Ovary (tissue), 9 donors: ENCODE results near the gene ITPKC. TPM values are rescaled to one million over a fixed set of nuclear protein-coding genes. Genes with fewer than 3 reads are reported as not detected.

Experiments used
- DNase-seq, 5 donors: peaks; one replicate each; pipeline ENCODE4 v3.0.0-alpha.2; 2019 to 2020
- H3K27ac ChIP-seq, 2 donors: fragments of 200-600 bp; one replicate each; pipeline versions ENCODE4 v1.5.1 to v1.8.0; 2019 to 2022
- H3K27me3 ChIP-seq: fragments of 200-600 bp; one replicate; pipeline ENCODE4 v1.8.0; 2022
- H3K36me3 ChIP-seq: fragments of 200-600 bp; sonication (generic); one replicate; pipeline ENCODE4 v1.5.1; 2019
- H3K4me1 ChIP-seq: one replicate; pipeline ENCODE4 v1.8.1; 2013; ENCODE audit warnings: mild to moderate bottlenecking, moderate library complexity; ENCODE audit not compliant: insufficient read depth
- H3K4me3 ChIP-seq: fragments of 200-600 bp; sonication (generic); one replicate; pipeline ENCODE4 v1.5.1; 2017
- H3K9me3 ChIP-seq, 2 donors: fragments of 200-600 bp in 1 of 2; sonication (generic) in 1 of 2; one replicate each; pipeline versions ENCODE4 v1.5.1 to v1.8.1; 2013 to 2019; ENCODE audit warnings: mild to moderate bottlenecking in 1 of 2, moderate library complexity in 1 of 2
- CTCF ChIP-seq, 3 donors: fragments of 450-650 bp in 2 of 3; fragments of 200-600 bp in 1 of 3; IDR thresholded peaks; one replicate each; pipeline versions ENCODE4 v1.5.1 to v1.8.0; 2016 to 2022; ENCODE audit warnings: antibody characterized with exemption in 3 of 3, mild to moderate bottlenecking in 1 of 3
- EP300 ChIP-seq: sonication (generic); formaldehyde crosslinking; IDR thresholded peaks from one replicate; pipeline ENCODE4 v1.6.1; 2017; ENCODE audit warnings: antibody characterized with exemption
- POLR2A ChIP-seq: fragments of 450-650 bp; IDR thresholded peaks from one replicate; pipeline ENCODE4 v1.6.1; 2017; ENCODE audit warnings: antibody characterized with exemption, mild to moderate bottlenecking, moderate library complexity
- WGBS, 3 donors: extraction: QIAGEN DNeasy Blood & Tissue Kit in 1 of 3; methylation state at CpG; one replicate each; pipeline versions ENCODE4 v1.1.5 to v1.1.7; 2013 to 2017; 5-methylcytosine and 5-hydroxymethylcytosine counted together
- intact Hi-C, 4 donors: fragments of 100-400 bp; cut with DNase I; formaldehyde crosslinking; loops; one replicate each; pipeline versions ENCODE4 v1.11.0 to v1.15.1; 2022 to 2023
- polyA plus RNA-seq, 2 donors: library from polyadenylated mRNA; stranded (reverse); fragments of 200-250 nt in 1 of 2; fragments of 350-450 nt in 1 of 2; fragmentation: Illumina TruSeq in 1 of 2; extraction: RNeasy Lipid Tissue Mini Kit (QIAGEN cat#74804) in 1 of 2; gene quantifications; one replicate each; pipeline ENCODE4 v1.2.3, GENCODE V29; 2013 to 2014
- total RNA-seq, 7 donors: library from RNA; depleted of rRNA in 2 of 7; stranded (reverse); fragments of >200 nt in 2 of 7; fragmentation: NEBNext Ultra II Directional in 3 of 7; extraction: Animal tissue kit (Norgen Biotek cat#: 25700) in 3 of 7; gene quantifications; one replicate each; pipeline versions ENCODE4 v1.1.0 to v1.2.4, GENCODE V29; 2016 to 2023
- donor health status: DM: no; HTN: no; CAD: no; lungs with moderate emphysema.
- donor health status: DM: no; HTN: no; CAD: no.
- donor health status: Bipolar disorder and iron deficiency.
- donor health status: DM: yes; HTN: yes; CAD: no.
- donor health status: DM: no; HTN: no; CAD: no.
- donor health status: DM: yes; HTN: yes; CAD: no.

Gene ITPKC
- total and polyA plus RNA-seq, 9 donors, result 6.5 to 117 (median 19.1) TPM

DNA sequence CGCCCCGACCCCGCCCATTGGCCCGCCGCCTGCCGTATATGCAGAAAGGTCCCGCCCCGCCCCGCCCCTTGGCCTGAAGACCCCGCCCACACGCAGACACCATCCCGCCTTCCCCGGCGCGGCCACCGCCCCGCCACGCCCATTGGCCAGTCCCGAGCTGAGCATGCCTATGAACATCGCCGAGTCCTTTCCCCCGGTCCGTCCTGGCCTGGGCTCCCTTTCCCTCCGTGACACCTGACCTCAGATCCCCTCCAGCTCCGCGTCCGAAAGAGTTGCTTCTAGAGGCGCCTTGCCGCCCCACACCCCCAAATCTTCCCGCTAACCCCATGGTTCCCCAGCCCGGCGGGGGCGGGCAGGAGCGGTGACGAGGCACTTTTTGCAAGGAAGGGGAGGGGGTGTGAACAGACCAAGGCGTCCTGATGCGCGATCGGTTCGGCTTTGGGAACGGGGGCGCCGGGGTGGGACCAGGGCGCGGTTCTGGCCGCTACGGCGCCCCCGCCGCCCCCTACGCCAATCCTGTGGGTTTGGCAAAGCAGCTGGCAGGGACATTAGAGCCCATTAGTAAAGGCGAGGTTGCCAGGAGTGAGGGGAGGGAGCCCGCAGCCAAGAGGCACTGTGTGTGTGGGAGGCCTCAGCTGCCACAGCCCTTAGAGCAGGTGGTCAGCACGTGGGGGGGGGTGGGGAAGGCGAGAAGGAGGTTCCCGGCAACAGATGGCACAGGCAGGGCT is 26.1 kb upstream of the ITPKC start:
- peak overlapping the region; percentile 63 to 87 for H3K27ac ChIP-seq
- H3K4me1 ChIP-seq, result peaks cover 15% of the 10 kb centered on the region
- intact Hi-C loops, result no loop called here
- no peaks in the 10 kb centered on the region for H3K36me3 ChIP-seq
- H3K27me3 ChIP-seq, result no peaks in the 10 kb centered on the region
- DNase-seq, result peak; percentile 95 to 98 (median 96)
- 0 to 1% (median 1%) methylated on average over 41 to 56 of the region's 56 CpGs for WGBS, 3 donors
- peak overlapping the region; percentile 61 for H3K4me3 ChIP-seq
- TF ChIP-seq CTCF (IDR thresholded peaks at IDR 0.05), result no peak
- peak; percentile 39 for TF ChIP-seq POLR2A
- peak; percentile 73 for TF ChIP-seq EP300
- H3K9me3 ChIP-seq, result no peaks in the 10 kb centered on the region

DNA sequence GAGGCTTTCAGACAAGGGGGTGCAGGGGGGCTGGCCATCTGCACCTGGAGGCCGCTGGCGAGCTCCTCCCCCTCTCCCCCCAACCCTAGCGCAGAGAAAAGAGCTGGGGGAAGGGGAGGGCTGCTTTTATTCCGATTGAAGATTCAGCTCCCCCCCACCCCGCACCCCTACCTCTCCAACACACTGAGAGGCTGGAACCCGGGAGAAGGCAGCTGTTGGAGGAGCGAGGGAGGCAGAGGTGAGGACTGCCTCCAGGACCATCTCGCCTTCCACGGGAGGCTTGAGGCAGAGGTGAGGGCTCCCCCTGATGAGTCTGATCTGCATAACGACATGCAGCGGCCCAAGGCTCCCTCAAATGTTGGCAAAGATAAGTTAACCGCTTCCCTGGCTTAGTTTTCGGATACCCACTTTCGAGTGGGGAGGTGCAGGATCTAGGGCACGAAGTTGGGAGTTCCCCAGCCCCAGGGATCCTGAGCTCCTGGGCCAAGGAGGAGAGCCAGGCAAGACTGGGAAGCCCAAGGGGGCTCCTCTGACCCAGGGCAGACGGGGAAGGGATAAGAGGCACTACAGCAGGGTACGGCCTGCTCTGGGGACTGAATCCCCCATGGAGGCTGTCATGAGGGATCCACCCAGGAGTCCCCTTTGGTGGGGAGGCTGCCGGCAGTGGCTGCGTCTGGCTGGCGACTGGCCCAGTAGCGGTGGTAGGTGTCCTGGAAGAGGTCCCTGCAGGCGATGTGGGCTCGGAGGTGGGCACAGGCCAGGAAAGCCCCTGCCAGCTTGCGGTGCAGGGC is 25.3 kb upstream of the ITPKC start:
- H3K9me3 ChIP-seq, result no peaks in the 10 kb centered on the region
- TF ChIP-seq POLR2A (no peak), CTCF (IDR thresholded peaks at IDR 0.05) (no peak), EP300 (no peak)
- peak; percentile 47 to 68 (median 65) for DNase-seq
- 31 to 47% (median 46%) methylated on average over 17 to 24 of the region's 24 CpGs for WGBS, 3 donors
- peaks cover 15% of the 10 kb centered on the region for H3K4me1 ChIP-seq
- no peaks in the 10 kb centered on the region for H3K27me3 ChIP-seq
- H3K27ac ChIP-seq, result peak overlapping the region; percentile 63 to 87
- H3K36me3 ChIP-seq, result no peaks in the 10 kb centered on the region
- H3K4me3 ChIP-seq, result no peak overlapping the region
- intact Hi-C loops, result no loop called here

GRCh38 chr19:40692212-40692551 is 24.7 kb upstream of the ITPKC start:
- TF ChIP-seq POLR2A (no peak), EP300 (no peak), CTCF (IDR thresholded peaks at IDR 0.05) (no peak)
- 71 to 72% (median 72%) methylated on average over 7 to 14 of the region's 14 CpGs for WGBS, 3 donors
- Histone ChIP-seq H3K27ac (peak overlapping the region; percentile 63 to 87), H3K27me3 (no peaks in the 10 kb centered on the region), H3K4me3 (no peak overlapping the region), H3K4me1 (peaks cover 14% of the 10 kb centered on the region), H3K9me3 (no peaks in the 10 kb centered on the region), H3K36me3 (no peaks in the 10 kb centered on the region)
- no peak for DNase-seq
- intact Hi-C loops, result no loop called here

DNA sequence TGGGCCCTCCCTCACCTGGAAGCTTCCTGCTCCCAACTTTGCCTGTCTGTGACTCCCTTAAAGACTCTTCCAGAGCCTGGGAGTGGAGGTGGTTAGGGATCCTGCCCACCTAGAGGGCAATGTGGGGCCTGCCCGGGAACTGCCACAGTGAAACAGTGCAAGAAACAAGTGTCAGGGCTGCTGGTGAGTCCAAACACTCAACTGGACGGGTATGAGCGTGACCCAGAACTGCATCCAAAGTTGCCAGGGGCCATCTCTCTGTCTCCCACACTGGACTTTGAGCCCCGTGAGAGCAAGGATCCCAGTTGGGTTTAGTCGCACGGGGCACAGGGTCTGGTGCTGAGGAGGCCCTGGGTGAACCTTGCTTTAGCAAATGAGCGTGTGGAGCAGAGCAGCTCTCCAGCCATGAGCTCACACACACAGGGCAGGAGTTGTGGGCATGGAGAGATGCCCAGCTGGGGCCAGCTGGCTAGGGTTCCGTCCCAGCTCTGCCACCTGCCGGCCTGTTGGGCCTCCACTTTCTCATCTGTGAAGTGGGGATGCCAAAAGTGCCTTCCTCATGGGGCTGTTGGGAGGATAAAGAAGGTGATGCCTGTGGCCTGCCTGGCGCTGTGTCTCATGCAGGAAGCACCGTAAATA is 23.6 kb upstream of the ITPKC start:
- 83 to 93% (median 85%) methylated on average over 11 of the region's 11 CpGs for WGBS, 3 donors
- H3K27ac ChIP-seq, result no peak overlapping the region
- H3K27me3 ChIP-seq, result no peaks in the 10 kb centered on the region
- H3K36me3 ChIP-seq, result no peaks in the 10 kb centered on the region
- no peaks in the 10 kb centered on the region for H3K9me3 ChIP-seq
- no peak overlapping the region for H3K4me3 ChIP-seq
- intact Hi-C loops, result no loop called here
- DNase-seq, result no peak
- TF ChIP-seq EP300 (no peak), CTCF (IDR thresholded peaks at IDR 0.05) (no peak), POLR2A (no peak)
- H3K4me1 ChIP-seq, result peaks cover 5% of the 10 kb centered on the region
